ENCODE results near the gene TMPRSS13.

Gene TMPRSS13

GRCh38 chr11:117876341-117877119 is 52.7 kb downstream of the TMPRSS13 start, which contains the start of gene FXYD6:
Gene FXYD6 (minus strand): TSS chr11:117876658. CDS start chr11:117842776, 33,882 bp downstream.
- Histone ChIP-seq H3K4me3 (peak within 1 kb of the TSS; percentile 32 to 66 (median 48); a peak in 18 of 20 replicates), H4K20me1 (peaks cover 0 to 27% (median 0%) of the 10 kb centered on the region in 11 experiments; a peak in 8 of 22 replicates), H3K9ac (peak within 1 kb of the TSS in 2 of 11 experiments; percentile 39 to 40; a peak in 2 of 22 replicates), H3K27ac (no peak within 1 kb of the TSS), H3K9me3 (replicated peaks in 1 of 11) (no peaks in the 10 kb centered on the region), H3K36me3 (no peaks in the 10 kb centered on the region), H3K27me3 (peaks cover 57 to 85% (median 77%) of the 10 kb centered on the region in 11 experiments), H3K4me2 (peak within 1 kb of the TSS; percentile 65 to 91 (median 77)), H3K4me1 (peaks cover 32 to 45% (median 39%) of the 10 kb centered on the region in 10 experiments; a peak in 19 of 20 replicates)
- TF ChIP-seq Cebpa-rat (IDR thresholded peaks at IDR 0.05): no peak

- Histone ChIP-seq H3K4me2 (peak overlapping the region; percentile 65 to 91 (median 77)), H3K4me3 (peak overlapping the region; percentile 32 to 66 (median 48); a peak in 17 of 20 replicates), H3K4me1 (peaks cover 32 to 45% (median 39%) of the 10 kb centered on the region in 10 experiments; a peak in 19 of 20 replicates), H3K9me3 (replicated peaks in 1 of 11) (no peaks in the 10 kb centered on the region), H3K27ac (no peak overlapping the region), H3K27me3 (peaks cover 57 to 82% (median 77%) of the 10 kb centered on the region in 11 experiments), H4K20me1 (peaks cover 0 to 27% (median 0%) of the 10 kb centered on the region in 11 experiments; a peak in 8 of 22 replicates), H3K9ac (0 out of 22 replicates have a peak overlapping the region, but pooled peaks of 1 of the 11 experiments have one; percentile 40), H3K36me3 (no peaks in the 10 kb centered on the region)
- no peak for TF ChIP-seq Cebpa-rat (IDR thresholded peaks at IDR 0.05)
Measured at GRCh38 chr11:117876059-117876340, 53.2 kb downstream of the TMPRSS13 start.

- H3K4me1 ChIP-seq: peaks cover 32 to 45% (median 39%) of the 10 kb centered on the region in 10 experiments; a peak in 19 of 20 replicates
- H3K27ac ChIP-seq: no peak overlapping the region
- TF ChIP-seq Cebpa-rat (IDR thresholded peaks at IDR 0.05): no peak
- peak overlapping the region; percentile 65 to 91 (median 77); a peak in 20 of 22 replicates for H3K4me2 ChIP-seq
- H3K27me3 ChIP-seq: peaks cover 57 to 82% (median 77%) of the 10 kb centered on the region in 11 experiments
- no peak overlapping the region for H3K9ac ChIP-seq
- H4K20me1 ChIP-seq: peaks cover 0 to 27% (median 0%) of the 10 kb centered on the region in 11 experiments; a peak in 8 of 22 replicates
- peak overlapping the region in 5 of 10 experiments; percentile 44 to 66 (median 49); a peak in 8 of 20 replicates for H3K4me3 ChIP-seq
- no peaks in the 10 kb centered on the region for H3K36me3 ChIP-seq
- H3K9me3 ChIP-seq (replicated peaks in 1 of 11): no peaks in the 10 kb centered on the region
Measured at GRCh38 chr11:117875382-117876058, 53.7 kb downstream of the TMPRSS13 start.

- Histone ChIP-seq H3K36me3 (no peaks in the 10 kb centered on the region), H3K27me3 (peaks cover 57 to 81% (median 74%) of the 10 kb centered on the region in 11 experiments), H3K4me3 (no peak overlapping the region), H3K4me2 (peak overlapping the region in 9 of 11 experiments; percentile 26 to 91 (median 74); a peak in 15 of 22 replicates), H3K9ac (no peak overlapping the region), H3K4me1 (peaks cover 34 to 48% (median 41%) of the 10 kb centered on the region in 10 experiments; a peak in 19 of 20 replicates), H3K9me3 (replicated peaks in 1 of 11) (no peaks in the 10 kb centered on the region), H4K20me1 (peaks cover 0 to 27% (median 0%) of the 10 kb centered on the region in 11 experiments; a peak in 8 of 22 replicates), H3K27ac (no peak overlapping the region)
- no peak for TF ChIP-seq Cebpa-rat (IDR thresholded peaks at IDR 0.05)
Measured at GRCh38 chr11:117874910-117875381, 54.3 kb downstream of the TMPRSS13 start.

GRCh38 chr11:117874253-117874909 is 54.8 kb downstream of the TMPRSS13 start:
- Histone ChIP-seq H3K9me3 (replicated peaks in 1 of 11) (no peaks in the 10 kb centered on the region), H3K4me3 (peak overlapping the region in 1 of 10 experiments; percentile 9; a peak in 1 of 20 replicates), H4K20me1 (peaks cover 0 to 27% (median 0%) of the 10 kb centered on the region in 11 experiments; a peak in 8 of 22 replicates), H3K27me3 (peaks cover 57 to 76% (median 68%) of the 10 kb centered on the region in 11 experiments), H3K27ac (no peak overlapping the region), H3K4me1 (peaks cover 36 to 51% (median 42%) of the 10 kb centered on the region in 10 experiments; a peak in 19 of 20 replicates), H3K9ac (no peak overlapping the region), H3K36me3 (no peaks in the 10 kb centered on the region), H3K4me2 (peak overlapping the region; percentile 26 to 79 (median 60); a peak in 21 of 22 replicates)
- TF ChIP-seq Cebpa-rat (IDR thresholded peaks at IDR 0.05): no peak

GRCh38 chr11:117873828-117874125 is 55.4 kb downstream of the TMPRSS13 start:
- Histone ChIP-seq H4K20me1 (peaks cover 0 to 27% (median 0%) of the 10 kb centered on the region in 11 experiments; a peak in 8 of 22 replicates), H3K9ac (no peak overlapping the region), H3K4me3 (no peak overlapping the region), H3K36me3 (no peaks in the 10 kb centered on the region), H3K9me3 (replicated peaks in 1 of 11) (no peaks in the 10 kb centered on the region), H3K4me1 (peaks cover 36 to 54% (median 44%) of the 10 kb centered on the region in 10 experiments; a peak in 19 of 20 replicates), H3K4me2 (peak overlapping the region; percentile 26 to 79 (median 60); a peak in 17 of 22 replicates), H3K27me3 (peaks cover 55 to 70% (median 62%) of the 10 kb centered on the region in 11 experiments), H3K27ac (no peak overlapping the region)
- no peak for TF ChIP-seq Cebpa-rat (IDR thresholded peaks at IDR 0.05)

- Histone ChIP-seq H3K27ac (no peak overlapping the region), H3K36me3 (no peaks in the 10 kb centered on the region), H3K9me3 (replicated peaks in 1 of 11) (no peaks in the 10 kb centered on the region), H3K4me2 (peak overlapping the region; percentile 11 to 79 (median 50); a peak in 18 of 22 replicates), H3K9ac (no peak overlapping the region), H3K27me3 (peaks cover 49 to 64% (median 56%) of the 10 kb centered on the region in 11 experiments), H3K4me3 (no peak overlapping the region), H3K4me1 (peaks cover 36 to 54% (median 44%) of the 10 kb centered on the region in 10 experiments; a peak in 19 of 20 replicates), H4K20me1 (peaks cover 0 to 27% (median 0%) of the 10 kb centered on the region in 11 experiments; a peak in 8 of 22 replicates)
- TF ChIP-seq Cebpa-rat (IDR thresholded peaks at IDR 0.05): no peak
Measured at GRCh38 chr11:117872975-117873827, 56.0 kb downstream of the TMPRSS13 start.

Measured in BLaER1 treated with 17β-estradiol and CSF1 and Interleukin-3, amounts not matched to agents 10 nM and 100 nM (cell line).